HCT116 (cell line): ENCODE results near the gene SPAG5. TPM values are rescaled to one million over a fixed set of nuclear protein-coding genes. Genes with fewer than 3 reads are reported as not detected.

Experiments used
- ATAC-seq: fragments of 200-7000 bp; cut with Tn5 transposase; 2 replicates; pipeline ENCODE4 v1.9.1; 2020; ENCODE audit warnings: mild to moderate bottlenecking, moderate library complexity
- BruUV-seq: library from RNA; stranded (reverse); fragments of 400-500 nt; replicated peaks from 2 replicates; lab custom pipeline; 2021; lab: Mats Ljungman, UMichigan
- CTCF ChIA-PET: fragments of 300-600 bp; sonication (Branson Sonifier 250); formaldehyde crosslinking; loops from one replicate; lab custom pipeline; 2021; ENCODE audit warnings: antibody characterized with exemption; lab: Charles Lee
- POLR2A ChIA-PET: fragments of 300-600, 350-600 bp; sonication (Branson Sonifier 250); formaldehyde crosslinking; loops from one replicate; lab custom pipeline; 2021; ENCODE audit warnings: antibody characterized with exemption; lab: Charles Lee
- RAD21 ChIA-PET, 2 experiments: fragments of 300-600 bp; sonication (Branson Sonifier 250); formaldehyde crosslinking; loops; one replicate each; lab custom pipeline; 2023; ENCODE audit warnings: low total read pairs in 2 of 2; ENCODE audit not compliant: uncharacterized antibody in 2 of 2, unreplicated experiment in 2 of 2, low non-redundant PET in 1 of 2; lab: Charles Lee
- DNase-seq: peaks from one replicate; pipeline ENCODE4 v3.0.0-alpha.2; 2010; ENCODE audit warnings: low read depth, low spot score
- H2AFZ ChIP-seq: fragments of 200-600 bp; shearing (Covaris generic), sonication (generic); 2 replicates; pipeline ENCODE4 v1.6.1; 2017; ENCODE audit warnings: low read depth, mixed run types, mixed read lengths, antibody characterized with exemption, low read length; ENCODE audit not compliant: poor library complexity, severe bottlenecking
- H3K27ac ChIP-seq: 2 replicates; pipeline ENCODE4 v1.5.1; 2012; ENCODE audit warnings: low read depth, low read length
- H3K27me3 ChIP-seq: fragments of 200-600 bp; sonication (generic); 2 replicates; pipeline ENCODE4 v1.6.1; 2016; ENCODE audit warnings: mixed run types, low read length, mixed read lengths; ENCODE audit not compliant: insufficient read depth
- H3K36me3 ChIP-seq, 2 experiments: fragments of 200-500 bp in 1 of 2; fragments of 200-600 bp in 1 of 2; sonication (Bioruptor generic) in 1 of 2; sonication (generic) in 1 of 2; 2 replicates each; pipeline versions ENCODE4 v1.5.1 to v1.6.1; 2014 to 2016; ENCODE audit warnings: low read length in 2 of 2, inconsistent platforms in 1 of 2, mixed read lengths in 1 of 2, mixed run types in 1 of 2; ENCODE audit not compliant: insufficient read depth in 2 of 2, control insufficient read depth in 1 of 2
- H3K4me1 ChIP-seq, 2 experiments: fragments of 200-600 bp in 1 of 2; sonication (generic) in 1 of 2; 2 replicates each; pipeline versions ENCODE4 v1.5.1 to v1.6.1; 2012 to 2017; ENCODE audit warnings: low read length in 2 of 2, inconsistent platforms in 1 of 2, mild to moderate bottlenecking in 1 of 2, mixed read lengths in 1 of 2, mixed run types in 1 of 2, moderate library complexity in 1 of 2; ENCODE audit not compliant: insufficient read depth in 2 of 2, control insufficient read depth in 1 of 2
- H3K4me2 ChIP-seq: fragments of 200-600 bp; sonication (generic); 2 replicates; pipeline ENCODE4 v1.6.1; 2017; ENCODE audit warnings: mixed run types, low read length, mixed read lengths
- H3K4me3 ChIP-seq, 2 experiments: fragments of 200-600 bp in 1 of 2; sonication (generic) in 1 of 2; replicated peaks in 1 of 2; 2 replicates each; pipeline ENCODE4 v1.5.1; 2011 to 2016; ENCODE audit warnings: low read length in 2 of 2, control low read depth in 1 of 2, low read depth in 1 of 2, mild to moderate bottlenecking in 1 of 2, mixed read lengths in 1 of 2, mixed run types in 1 of 2
- H3K79me2 ChIP-seq: fragments of 200-600 bp; sonication (generic); 2 replicates; pipeline ENCODE4 v1.6.1; 2017; ENCODE audit warnings: mild to moderate bottlenecking, mixed run types, low read length, moderate library complexity, mixed read lengths; ENCODE audit not compliant: insufficient read depth
- H3K9ac ChIP-seq: fragments of 200-600 bp; sonication (generic); 2 replicates; pipeline ENCODE4 v1.6.1; 2016; ENCODE audit warnings: low read length, mixed read lengths
- H3K9me2 ChIP-seq: fragments of 200-600 bp; sonication (generic), shearing (Covaris generic); 2 replicates; pipeline ENCODE4 v1.6.1; 2017; ENCODE audit warnings: mixed run types, mild to moderate bottlenecking, moderate library complexity; ENCODE audit not compliant: insufficient read depth
- H3K9me3 ChIP-seq, 2 experiments: fragments of 200-500 bp in 1 of 2; fragments of 200-600 bp in 1 of 2; sonication (Bioruptor generic) in 1 of 2; sonication (generic) in 1 of 2; 2 replicates each; pipeline ENCODE4 v1.6.1; 2014 to 2017; ENCODE audit warnings: low read length in 2 of 2, mixed read lengths in 2 of 2, inconsistent platforms in 1 of 2, low read depth in 1 of 2, mild to moderate bottlenecking in 1 of 2, mixed run types in 1 of 2, moderate library complexity in 1 of 2; ENCODE audit not compliant: control insufficient read depth in 1 of 2, insufficient read depth in 1 of 2
- H4K20me1 ChIP-seq: fragments of 200-600 bp; sonication (generic), shearing (Covaris generic); 2 replicates; pipeline ENCODE4 v1.6.1; 2017; ENCODE audit warnings: mixed run types, mild to moderate bottlenecking, moderate library complexity; ENCODE audit not compliant: insufficient read depth
- EZH2phosphoT487 ChIP-seq: fragments of 200-600 bp; IDR thresholded peaks from 2 replicates; pipeline ENCODE4 v1.6.1; 2018; ENCODE audit warnings: antibody characterized with exemption, borderline replicate concordance
- POLR2AphosphoS5 ChIP-seq: IDR thresholded peaks from 2 replicates; pipeline ENCODE4 v1.6.1; 2011; ENCODE audit warnings: mild to moderate bottlenecking, low read depth, low read length, moderate library complexity
- RAD21 ChIP-seq: IDR thresholded peaks from 2 replicates; pipeline ENCODE4 v1.6.1; 2012; ENCODE audit warnings: low read depth, mild to moderate bottlenecking
- SIN3A ChIP-seq: IDR thresholded peaks from 2 replicates; pipeline ENCODE4 v1.6.1; 2012; ENCODE audit warnings: low read depth
- YY1 ChIP-seq: IDR thresholded peaks from 2 replicates; pipeline ENCODE4 v1.6.1; 2011; ENCODE audit warnings: low read length, low read depth, moderate library complexity, mild to moderate bottlenecking; ENCODE audit not compliant: insufficient replicate concordance; ENCODE audit errors: extremely low read depth
- ZNF274 ChIP-seq: fragments of 200-500 bp; sonication (Bioruptor generic); IDR thresholded peaks from 2 replicates; pipeline ENCODE4 v1.6.1; 2014; ENCODE audit warnings: mild to moderate bottlenecking, low read depth, low read length, inconsistent platforms
- intact Hi-C: fragments of 100-400 bp; cut with micrococcal nuclease; formaldehyde crosslinking; loops from 2 replicates; pipeline ENCODE4 v1.10.0; 2022
- total RNA-seq: library from RNA; stranded (reverse); gene quantifications from one replicate; pipeline ENCODE4 v1.2.1, GENCODE V29; 2021; ENCODE audit not compliant: unreplicated experiment
- TF ChIP-seq, protein P1 (sequence below): IDR thresholded peaks from 2 replicates; pipeline ENCODE4 v1.6.1; 2011; ENCODE audit warnings: mild to moderate bottlenecking, low read length, moderate library complexity; ENCODE audit not compliant: insufficient replicate concordance; ENCODE audit errors: extremely low read depth

Gene SPAG5
- total RNA-seq, 1 experiment from 2014 or later, result 94.9 TPM

DNA sequence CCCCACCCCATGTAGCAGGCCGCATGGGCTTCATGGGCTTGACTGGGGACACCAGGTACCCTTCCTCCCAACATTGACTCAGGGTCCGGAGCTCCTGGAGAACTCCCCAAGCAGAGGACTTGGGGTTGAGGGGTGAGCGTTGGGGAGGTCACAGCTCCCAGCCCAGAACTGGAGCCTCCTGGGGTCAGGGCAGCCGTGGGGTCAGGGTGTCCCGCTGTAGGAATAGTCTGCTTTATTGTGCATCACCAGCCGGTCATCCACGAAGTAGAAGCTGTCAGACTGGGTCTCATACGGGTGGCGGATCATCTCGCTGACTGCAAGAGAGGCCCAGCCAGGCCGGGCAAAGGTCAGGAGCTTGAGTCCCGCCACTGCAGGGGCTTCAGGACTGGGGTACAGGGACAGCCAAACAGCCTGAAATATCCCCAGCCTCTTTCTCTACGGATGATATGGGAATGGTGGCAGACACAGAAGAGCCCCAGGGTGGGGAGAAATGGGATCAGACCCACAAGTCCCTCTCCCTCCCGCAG lies 51.7 kb downstream of the SPAG5 start (continued):
- TF ChIP-seq, protein P1, sequence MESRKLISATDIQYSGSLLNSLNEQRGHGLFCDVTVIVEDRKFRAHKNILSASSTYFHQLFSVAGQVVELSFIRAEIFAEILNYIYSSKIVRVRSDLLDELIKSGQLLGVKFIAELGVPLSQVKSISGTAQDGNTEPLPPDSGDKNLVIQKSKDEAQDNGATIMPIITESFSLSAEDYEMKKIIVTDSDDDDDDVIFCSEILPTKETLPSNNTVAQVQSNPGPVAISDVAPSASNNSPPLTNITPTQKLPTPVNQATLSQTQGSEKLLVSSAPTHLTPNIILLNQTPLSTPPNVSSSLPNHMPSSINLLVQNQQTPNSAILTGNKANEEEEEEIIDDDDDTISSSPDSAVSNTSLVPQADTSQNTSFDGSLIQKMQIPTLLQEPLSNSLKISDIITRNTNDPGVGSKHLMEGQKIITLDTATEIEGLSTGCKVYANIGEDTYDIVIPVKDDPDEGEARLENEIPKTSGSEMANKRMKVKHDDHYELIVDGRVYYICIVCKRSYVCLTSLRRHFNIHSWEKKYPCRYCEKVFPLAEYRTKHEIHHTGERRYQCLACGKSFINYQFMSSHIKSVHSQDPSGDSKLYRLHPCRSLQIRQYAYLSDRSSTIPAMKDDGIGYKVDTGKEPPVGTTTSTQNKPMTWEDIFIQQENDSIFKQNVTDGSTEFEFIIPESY, result no peak

DNA sequence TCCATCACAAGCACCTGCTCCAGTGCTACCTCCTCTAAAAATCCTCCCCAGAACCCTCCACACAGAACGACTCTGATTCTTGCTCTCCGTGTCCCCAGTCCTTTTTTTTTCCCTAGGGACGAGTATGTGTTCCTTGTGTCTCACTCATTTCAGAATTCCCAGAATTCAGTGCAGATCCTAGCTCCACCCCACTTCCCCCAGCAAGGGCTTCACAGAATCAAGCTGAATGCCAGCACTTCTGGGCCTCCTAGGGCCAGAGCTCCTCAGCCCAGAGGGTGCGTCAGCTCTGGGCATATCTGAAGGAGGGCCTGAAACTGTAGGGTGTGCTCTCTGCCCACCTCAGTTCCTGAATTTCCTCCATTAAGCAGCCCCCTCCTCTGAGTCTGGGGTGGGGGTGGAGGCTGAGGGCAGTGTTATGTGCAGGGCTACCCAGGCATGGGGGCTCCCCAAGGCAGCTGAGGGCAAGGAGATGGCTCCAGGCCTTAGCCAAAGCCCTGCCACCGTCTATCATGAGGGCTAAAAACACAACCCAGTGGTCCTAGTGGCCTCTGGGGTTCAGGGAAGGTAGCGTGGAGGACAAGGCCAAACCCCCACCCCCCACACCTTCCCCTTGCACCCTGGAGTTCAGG lies 52.9 kb downstream of the SPAG5 start:
- Histone ChIP-seq H3K9ac (no peak overlapping the region), H3K4me2 (no peak overlapping the region), H3K27me3 (no peaks in the 10 kb centered on the region), H3K27ac (no peak overlapping the region), H3K36me3 (peaks cover 0 to 4% of the 10 kb centered on the region in 2 experiments; a peak in 2 of 4 replicates), H3K4me3 (no peak overlapping the region), H3K9me2 (no peaks in the 10 kb centered on the region), H3K4me1 (peaks cover 0 to 10% of the 10 kb centered on the region in 2 experiments; a peak in 1 of 4 replicates), H3K79me2 (peaks cover 5% of the 10 kb centered on the region; the same call in 1 of the 2 replicates), H4K20me1 (no peaks in the 10 kb centered on the region), H2AFZ (no peak overlapping the region), H3K9me3 (no peaks in the 10 kb centered on the region)
- intact Hi-C loops, result no loop called here
- CTCF ChIA-PET, result no interaction called here
- DNase-seq (no peak), ATAC-seq (no peak)
- POLR2A ChIA-PET, result no interaction called here
- RAD21 ChIA-PET, result no interaction called here
- TF ChIP-seq YY1, result no peak
- no peak for TF ChIP-seq RAD21
- no peak for TF ChIP-seq ZNF274
- TF ChIP-seq SIN3A, result no peak
- TF ChIP-seq POLR2AphosphoS5, result no peak
- no peak for TF ChIP-seq EZH2phosphoT487
- no TSS peak for BruUV-seq
